Right kidney (tissue), 1 donor: ENCODE data around the gene OSBPL5.
A peak's percentile ranks its signal among the peaks of the same experiment; 100 is the strongest.

Experiments
- DNase-seq: peaks from one replicate; pipeline ENCODE4 v3.0.0-alpha.2; 2016

Gene OSBPL5

DNA sequence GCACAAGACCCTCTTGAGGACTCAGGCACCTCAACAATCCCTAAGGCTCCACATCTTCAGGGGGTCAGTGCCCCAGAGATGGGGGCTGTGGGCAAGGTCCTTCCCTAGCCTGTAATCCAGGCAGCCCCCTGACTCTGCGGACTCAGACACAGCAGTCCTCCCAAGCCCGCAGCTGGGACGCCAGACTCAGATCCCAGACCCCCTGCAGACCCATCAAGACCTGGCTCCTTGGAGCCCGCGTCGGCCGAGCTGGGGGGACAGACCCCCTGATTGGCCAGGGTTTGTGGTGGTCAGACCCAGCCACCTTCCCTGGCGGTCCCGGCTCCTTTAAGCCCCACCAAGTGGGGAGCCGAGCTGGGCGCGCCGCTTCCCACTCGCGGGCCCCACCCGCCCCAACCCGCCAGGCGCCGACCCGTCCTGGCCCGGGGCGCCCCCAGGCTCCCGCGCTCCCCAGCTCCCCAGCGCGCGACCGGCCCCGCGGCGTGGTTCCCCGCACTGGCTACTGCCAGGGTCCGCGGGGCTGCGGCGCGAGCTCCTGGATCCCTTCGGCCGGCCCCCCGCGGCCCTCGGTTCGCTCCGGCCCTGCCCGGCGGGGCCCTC, 458 bp downstream of the OSBPL5 start:
- peak; percentile 63 for DNase-seq

DNA sequence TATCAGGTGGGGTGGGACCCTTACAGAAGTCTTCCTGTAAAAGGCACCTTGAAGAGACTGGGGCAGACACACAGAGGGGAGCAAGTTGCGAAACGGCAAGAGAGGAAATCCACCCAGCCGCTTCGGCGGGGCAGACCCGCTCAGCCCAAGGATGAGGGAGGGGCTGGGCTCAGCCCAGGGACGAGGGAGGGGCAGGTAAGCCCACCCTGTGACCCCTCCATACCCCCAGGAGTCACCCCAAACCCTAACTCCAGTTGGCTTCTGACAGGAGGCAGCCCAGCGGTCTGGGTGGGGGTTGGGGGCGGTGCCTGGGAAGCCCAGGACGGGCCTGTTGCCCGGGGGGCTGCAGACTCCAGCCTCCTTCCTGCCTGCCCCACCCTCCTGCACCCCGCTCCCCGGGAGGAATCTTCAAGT, 965 bp downstream of the OSBPL5 start:
- DNase-seq = peak; percentile 25

DNA sequence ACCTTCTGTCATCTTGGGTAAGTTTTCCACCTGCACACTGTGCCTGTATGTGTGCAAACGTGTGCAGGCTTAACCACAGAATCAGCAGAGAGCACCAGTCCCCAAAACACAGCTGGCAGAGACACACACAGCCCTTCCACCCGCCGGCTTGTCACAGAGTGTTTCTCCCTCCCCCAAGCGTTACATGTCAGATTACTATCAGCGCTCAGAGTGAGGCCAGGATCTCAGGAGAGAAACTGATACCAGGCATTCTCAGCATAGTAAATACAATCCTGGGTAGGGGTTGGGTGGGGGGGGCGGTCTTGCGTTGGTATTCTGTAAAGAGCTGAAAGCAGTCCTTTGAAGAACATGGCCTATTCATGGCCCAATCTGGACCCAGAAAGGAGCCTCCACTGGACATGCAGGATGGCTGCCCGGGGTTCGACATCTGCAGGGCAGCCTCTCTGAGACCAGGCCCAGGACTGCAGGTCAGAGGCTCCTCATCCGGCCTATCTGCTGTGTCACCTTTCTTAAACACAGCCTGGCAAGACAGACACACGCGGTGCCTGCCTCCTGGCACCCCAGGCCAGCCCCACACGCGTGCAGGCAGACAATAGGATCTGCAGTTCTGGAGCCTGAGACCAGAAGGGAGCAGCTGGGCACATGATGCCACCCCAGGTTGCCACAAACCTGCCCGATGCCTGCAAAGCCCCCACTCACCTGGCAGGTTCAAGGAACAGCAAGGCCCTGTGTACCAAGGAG, 1.7 kb downstream of the OSBPL5 start:
- DNase-seq = no peak

DNA sequence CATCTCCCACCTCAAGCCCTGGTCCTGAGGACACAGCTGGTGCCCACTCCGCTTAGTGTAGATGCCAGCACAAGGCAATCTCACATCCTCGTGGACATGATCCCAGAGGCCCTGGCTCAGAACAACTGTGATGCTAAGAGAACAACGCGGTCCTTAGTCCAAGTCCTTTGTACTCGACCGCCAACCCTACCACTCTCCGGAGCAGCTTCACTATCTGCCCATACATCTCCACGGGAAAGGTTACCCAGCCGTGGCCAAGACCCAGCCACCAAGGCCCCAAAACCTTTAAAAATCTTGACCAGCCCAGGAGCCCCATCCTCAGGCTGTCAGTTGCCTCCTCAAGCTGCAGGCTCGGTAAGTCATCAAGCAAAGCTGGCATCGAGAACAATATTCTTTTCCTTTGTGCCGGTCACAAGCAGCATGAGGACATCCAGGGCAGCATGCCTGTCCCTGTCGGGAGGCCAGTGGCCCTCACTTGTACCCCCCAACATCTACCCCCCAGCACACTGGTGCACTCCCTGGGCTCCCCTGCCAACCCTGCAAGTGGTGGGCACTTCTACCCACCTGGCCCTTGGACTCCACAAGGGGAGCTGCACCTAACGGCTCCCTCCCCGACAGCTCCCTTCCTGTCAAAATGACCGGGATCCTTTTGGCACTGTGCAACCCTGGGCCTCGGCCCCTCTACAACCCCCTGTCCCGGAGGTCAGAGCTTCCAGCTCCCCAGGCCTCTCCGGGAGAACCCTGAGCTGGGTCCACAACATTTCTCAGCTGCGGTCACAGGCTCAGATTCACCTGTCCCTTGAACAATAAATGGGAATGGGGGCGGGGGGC, 2.5 kb downstream of the OSBPL5 start:
- peak; percentile 6 for DNase-seq

DNA sequence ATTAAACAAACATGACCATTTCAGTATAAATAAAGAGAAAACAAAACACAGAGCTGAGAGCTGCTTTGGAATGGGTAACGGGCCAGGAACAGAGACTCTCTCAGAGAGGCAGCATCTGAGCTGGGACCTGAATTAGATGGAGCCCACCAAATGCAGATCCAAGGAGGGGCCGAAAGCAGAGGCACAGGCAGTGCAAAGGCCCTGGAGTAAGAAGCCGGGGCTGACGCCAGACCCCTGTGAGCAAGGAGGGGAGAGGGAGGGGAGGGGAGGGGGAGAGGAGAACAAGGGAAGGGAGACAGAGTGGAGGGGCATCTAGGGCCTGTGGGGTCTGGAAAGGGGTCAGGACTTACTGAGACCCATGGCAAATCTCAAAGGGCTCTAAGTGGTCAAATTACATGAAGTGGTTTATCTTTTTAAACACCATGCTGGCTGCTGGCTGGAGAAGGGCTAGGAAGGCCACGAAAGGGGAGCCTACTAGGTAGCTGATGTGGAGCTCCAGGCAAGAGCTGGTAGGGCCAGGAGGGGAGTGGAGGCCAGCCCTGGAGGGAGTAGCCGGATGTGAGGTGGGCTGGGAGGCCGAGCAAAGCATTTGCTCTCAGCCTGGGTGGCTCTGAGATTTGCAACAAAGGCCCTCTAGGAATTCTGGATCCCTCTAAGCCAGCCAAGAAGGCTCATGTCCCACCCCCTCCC, 3.2 kb downstream of the OSBPL5 start:
- DNase-seq = peak; percentile 3

DNA sequence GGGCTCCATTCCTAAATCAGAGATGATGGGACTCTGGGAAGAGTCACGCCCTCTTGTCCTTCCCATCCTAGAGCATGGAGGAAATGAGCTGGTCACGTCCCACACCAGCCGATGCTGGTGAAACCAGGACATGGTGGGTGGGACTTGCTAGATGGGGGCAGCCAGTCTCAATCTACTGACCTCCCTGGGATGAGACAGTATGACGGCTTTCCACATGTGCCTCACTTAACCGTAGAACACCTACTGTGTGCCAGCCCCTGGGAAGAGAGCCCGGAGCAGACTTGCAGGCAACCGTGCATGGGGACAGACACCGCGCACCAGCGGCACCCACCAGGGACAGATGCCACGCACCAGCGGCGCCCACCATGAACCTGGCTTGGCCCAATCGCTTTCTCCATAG, 3.8 kb downstream of the OSBPL5 start:
- DNase-seq = no peak

DNA sequence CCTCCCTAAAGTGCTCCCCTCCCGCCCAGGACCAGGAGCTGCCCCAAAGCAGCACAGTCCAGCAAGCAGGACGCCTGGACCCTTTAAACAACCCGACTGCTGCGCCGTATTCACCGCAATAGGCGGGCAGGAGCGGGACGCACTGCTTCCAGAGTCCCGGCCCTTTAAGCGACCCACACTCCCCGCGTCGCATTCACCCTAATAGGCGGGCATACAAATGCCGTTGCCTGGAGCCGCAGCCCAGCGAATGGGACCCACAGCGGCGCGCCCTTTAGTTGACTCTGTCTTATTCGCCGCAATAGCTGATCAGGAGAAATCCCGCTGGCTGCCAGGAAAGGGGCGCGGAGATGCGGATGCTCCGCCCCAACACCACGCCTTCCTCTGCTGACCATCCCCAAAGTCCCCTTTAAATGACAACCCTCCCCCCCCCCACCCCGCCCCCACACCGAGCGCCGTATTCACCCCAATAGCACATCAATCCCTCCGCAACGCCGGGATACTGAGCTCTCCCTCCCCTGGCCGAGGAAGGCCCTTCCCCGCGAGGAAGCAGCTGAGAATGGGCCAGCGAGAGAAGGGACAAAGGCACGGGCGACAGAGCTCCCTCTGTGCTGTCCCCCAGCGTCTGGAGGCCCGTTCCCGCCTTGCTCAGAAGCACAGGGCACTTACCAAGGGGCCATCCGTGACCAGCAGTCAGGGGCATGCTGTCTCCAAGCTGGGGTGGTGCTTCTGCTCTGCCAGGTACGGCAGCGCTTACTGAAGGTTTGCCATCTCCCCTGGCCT, 4.7 kb downstream of the OSBPL5 start:
- DNase-seq = peak; percentile 78

DNA sequence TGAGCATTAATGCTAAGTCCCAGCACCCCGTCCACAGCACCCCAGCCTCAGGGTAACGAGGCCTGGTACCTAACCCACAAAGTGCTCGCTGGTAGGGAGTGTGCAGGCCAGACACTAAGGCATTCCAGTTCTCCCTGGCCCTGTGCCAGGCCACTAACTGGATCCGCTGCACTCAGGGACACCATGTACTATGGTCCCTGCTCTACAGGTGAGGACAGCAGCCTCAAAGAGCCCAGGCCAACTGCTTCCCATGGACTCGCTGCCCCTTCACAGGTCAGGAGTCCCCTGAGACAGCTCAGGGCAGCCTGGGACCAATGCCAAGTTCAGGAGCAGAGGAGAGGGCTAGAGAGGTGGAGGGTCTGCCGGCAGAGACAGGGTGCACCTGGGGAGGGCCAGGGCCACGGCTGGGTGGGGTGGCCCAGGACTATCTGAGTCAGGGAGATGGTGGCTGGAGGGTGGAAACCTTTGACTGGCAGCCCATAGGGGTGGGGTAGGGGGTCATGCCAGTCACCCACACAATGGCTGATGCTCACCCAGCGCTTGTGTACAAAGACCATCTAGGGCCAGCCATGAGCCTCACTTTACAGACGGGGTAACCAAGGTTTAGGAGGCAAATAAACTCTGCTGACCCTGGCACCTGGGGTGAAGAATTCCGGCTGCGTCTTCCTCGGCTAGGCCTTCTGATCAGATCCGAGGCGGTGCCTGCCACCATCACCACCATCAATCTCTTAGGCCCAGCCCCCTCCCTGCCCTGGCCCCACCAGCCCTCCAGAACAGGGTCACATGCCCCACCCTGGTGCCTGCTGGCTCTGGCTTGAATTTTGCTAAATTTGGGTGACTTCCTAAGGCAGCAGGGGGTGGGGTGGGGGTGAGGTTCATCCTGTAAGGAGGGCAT, 5.6 kb downstream of the OSBPL5 start:
- DNase-seq = peak; percentile 29

DNA sequence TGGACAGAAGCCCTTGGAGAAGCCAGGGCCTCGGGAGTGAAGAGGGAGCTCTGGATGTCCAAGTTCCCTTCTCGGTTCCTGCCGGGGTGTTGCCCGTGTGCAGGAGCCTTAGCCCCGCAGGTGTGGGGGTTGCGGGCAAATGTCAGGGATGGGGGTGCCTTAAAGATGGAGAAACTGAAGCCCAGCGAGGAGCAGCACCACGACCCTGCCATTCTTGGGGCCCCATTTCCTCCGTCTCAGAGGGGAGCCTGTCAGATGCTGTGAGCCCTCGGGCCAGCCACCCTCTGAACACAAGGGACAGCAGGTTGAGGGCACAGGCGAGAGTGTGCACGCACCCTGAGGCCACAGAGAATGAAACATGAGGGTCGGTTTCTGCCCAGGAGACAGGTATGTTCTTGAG, 6.3 kb downstream of the OSBPL5 start:
- peak; percentile 4 for DNase-seq

DNA sequence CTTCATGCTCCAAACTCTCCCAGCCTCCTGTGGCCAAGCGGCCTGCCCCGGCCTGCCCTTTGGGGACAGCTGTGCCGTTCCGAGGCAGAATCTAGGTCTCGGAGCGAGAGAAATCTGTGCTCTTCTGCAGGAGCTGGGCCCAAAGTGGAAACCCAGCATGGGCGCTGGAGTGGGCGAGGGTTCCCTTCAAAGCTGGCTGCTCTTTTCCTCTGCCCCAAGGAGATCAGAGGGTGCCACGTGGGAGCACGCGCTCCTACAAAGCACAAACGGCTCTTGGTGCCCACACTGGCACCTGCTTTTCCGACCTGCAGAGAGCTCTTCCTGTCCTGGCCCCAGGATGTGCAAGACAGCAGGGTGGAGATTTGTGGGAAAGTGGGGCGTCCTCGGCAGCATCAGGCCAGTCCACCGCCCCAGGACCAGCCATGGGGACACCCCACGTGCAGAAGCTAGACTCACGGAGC, 6.9 kb downstream of the OSBPL5 start:
- peak; percentile 3 for DNase-seq

DNA sequence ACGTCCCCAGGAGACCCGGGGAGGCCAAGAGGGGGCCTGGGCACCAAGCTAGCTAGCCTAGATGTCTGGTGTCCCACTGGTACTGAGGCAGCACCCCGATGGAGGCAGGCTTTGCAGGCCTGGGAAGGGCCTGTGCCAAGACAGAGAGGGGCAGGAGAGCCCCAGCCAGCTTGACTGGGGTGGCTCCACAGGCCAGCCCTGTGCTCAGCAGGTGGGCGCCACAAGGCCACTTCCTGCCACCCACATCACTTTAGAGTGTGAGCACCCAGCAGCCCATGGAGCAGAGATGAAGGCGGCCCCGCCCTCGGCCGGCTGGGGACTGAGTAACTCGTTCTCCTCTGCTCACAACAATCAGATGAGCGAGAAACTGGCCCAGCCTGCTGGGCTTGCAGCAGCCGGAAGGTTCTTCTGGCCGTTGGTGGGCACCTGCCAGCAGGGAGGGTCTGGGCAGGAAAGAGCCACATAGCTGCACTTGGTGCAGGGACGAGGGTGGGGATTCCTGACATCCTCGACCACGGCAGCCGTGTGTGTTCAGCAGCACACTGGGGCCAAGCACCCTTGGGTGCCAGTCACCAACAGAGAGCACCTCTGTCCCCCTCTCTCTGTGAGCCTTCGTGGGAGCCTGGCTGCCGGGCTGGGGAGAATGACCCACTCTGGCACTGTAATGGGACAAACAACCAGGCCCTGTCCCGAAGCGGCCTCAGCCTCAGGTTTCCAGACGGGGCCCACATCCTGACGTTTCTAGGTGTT, 7.6 kb downstream of the OSBPL5 start:
- DNase-seq = peak; percentile 40

DNA sequence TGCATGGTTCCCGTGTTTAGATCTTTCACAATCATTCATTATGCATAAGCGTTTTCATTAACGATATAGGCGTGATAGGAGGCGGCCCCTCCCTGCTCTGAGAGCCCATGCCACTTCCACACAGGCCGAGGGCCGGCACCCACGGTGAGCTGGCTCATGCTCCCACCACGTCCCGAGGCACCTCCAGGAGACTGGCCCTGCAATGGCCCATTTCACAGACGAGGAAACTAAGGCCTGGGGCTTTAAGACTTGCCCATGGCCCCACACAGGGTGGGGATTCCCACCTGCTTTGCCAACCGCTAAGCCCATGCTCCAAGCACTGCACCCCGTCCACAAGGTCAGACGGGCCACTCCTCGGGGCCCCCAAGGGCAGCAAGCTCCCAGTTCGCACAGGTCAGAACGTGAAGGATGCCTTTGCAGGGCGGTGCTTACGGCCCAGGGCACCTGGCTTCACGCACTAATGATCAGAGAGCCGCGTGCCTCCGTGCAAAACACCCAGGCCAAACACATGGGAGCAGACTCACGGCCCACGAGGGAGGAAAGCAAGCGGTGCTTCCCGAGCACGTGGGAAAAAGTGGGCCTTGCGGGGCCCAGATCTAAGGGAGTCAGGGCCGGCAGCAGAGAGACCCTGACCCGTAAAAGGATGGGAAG, 8.3 kb downstream of the OSBPL5 start:
- DNase-seq = peak; percentile 38

DNA sequence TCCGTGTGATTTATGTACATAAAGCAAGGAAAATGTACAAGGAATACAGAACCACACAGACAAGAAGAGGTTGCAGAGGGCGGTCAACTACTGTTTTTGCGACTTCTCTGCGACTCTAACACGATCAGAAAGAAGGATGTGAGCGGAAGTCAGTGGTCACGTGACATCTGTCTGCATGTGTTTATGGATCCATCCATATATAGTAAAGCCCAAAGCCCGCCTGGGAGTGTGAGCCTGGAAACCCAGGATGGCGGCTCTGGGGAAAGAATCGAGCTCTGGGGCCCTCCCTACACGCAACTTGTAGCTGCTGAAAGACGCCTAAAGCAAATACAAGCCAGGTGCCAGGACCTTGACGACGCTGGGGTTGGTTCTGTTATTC, 8.8 kb downstream of the OSBPL5 start:
- no peak for DNase-seq

DNA sequence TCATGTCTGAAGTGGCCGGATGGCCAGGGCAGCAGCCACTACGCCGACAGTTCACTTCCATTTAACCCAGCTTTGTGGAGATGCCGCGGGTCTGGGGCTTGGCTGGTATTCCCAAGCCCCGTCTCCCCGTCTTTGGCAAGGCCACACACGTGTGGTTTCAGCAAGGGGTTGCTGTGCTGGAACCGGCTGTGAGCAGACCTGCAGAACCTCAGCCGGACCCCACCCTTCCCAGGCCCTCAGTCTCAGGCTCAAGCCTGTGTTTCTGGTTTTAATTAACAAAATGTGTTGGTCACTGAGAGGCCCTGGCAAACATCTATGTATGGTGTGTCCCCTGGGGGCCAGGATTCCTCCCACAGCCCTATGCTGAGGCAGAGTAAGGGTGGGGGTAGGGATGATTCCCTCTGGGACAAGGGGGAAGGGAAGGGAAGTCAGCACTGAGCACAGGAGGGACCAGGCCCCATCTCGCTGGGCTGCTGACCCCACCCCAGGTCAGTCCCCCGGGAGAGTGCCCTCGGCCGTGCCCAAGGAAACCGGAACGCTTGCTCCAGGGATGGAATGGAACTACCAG, 9.3 kb downstream of the OSBPL5 start:
- DNase-seq = peak; percentile 33

DNA sequence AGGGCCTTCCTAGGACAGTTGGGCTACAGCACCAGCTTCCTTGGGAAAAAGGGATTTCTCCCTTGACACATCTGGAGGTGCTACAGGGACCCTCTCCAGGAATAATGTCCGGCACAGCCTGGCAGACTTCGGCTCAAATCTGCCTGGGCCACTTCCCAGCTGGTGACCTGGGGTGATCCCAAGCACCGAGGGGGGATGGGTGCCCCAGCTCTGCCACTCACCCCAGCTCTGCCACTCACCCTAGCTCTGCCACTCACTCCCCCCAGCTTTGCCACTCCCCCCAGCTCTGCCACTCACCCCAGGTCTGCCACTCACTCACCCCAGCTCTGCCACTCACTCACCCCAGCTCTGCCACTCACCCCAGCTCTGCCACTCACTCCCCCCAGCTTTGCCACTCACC, 9.9 kb downstream of the OSBPL5 start:
- DNase-seq = no peak

DNA sequence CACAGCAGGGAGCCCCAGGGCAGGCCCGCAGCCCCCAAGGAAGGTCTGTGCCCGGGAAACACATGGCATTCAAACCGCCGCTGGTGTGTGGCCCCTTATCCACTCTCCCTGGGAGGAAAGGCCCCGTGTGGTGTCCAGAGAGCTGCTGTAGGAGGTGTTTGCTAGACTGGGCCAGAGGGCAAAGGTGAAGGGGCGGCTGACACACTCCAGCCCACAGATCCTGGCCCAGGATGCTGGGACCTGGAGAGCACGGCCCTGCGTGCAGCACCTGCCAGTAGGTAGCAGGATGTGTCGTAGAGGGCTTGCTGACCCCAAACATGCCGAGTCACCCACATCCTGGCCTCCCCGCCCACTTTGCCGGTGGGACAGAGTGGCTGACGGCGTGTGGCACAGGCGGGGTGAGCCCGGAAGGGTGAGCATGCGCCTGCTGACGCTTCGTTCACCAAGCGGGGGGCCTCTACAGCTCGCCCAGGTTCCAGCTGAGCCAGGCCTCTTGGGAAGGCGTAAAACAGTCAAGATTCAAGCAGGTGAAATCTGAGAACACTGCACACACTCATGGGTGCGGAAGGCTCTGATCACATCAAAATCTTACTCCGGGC, 11.0 kb downstream of the OSBPL5 start:
- peak; percentile 35 for DNase-seq

DNA sequence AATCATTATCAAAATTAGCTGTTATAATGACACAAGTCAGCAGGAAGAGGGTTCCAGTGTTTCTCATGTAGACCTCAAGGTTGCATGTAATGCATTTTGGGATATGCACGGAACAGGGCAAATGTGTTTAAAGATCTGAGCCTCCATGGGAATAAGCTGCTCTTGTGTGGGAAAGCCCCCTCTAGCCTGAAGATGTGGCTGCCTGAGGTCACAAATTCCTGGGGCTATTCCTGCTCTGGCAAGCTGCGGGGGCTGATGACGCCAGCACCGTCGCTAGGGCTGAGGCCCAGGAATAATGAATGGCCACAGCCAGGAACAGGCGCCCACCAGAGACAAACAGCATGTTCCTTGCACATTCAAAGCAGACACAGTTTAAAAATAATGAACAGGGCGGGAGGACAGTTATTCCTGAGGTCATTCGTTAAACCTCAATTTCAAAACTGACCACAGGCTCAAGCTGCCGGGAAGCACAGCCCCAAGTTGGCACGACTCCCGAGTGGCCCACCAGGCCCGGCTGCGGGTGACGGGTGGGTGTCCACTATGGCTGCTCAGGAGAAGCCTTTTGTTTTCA, 11.7 kb downstream of the OSBPL5 start:
- no peak for DNase-seq

DNA sequence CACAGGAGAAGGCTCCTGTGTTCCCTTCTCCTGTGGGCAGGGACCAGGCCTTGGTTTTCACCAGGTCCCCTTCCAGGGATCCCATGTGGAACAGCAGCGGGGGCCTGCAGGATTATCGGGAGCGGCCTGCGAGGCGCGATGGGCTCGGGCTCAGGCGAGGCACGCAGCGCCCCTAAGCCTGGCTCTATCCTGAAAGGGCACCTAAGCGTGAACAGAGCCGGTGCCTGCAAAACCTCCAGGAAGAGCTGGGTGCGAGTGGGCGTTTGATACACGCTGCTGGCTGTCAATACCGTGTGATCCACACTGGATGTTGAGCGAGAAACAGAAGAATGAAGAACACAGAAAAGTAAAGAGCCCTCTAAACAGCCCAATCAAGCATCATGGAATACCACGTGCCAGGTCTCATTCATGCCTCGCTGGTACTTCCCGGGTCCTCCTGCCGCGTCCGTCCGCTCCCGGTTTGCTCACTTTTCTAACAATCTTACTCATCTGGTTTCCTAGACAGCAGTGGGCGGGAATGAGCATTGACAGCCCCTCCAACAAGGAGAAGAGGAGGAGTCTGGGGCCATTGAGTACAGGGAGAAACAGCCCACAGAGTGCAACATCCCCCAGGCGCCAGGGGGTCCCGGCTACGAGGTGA, 12.5 kb downstream of the OSBPL5 start:
- no peak for DNase-seq
